DMS114 treated with DMSO at 0.1 percent for 48 hours (cell line): ENCODE measurements around the gene LMO3.

Experiments
- DNase-seq: peaks from one replicate; lab custom pipeline; 2025; ENCODE audit not compliant: unreplicated experiment; lab: John Stamatoyannopoulos, UW

The LMO3 gene

GRCh38 chr12:16606117-16606200 lies at the start of gene LMO3:
TSS of gene LMO3 (minus strand) at chr12:16606162. CDS start at chr12:16600860, 5,302 bp downstream.
- DNase-seq = no peak

- no peak for DNase-seq
Measured at GRCh38 chr12:16636435-16637055, 30.6 kb upstream of the LMO3 start.

GRCh38 chr12:16634786-16635185 lies 28.8 kb upstream of the LMO3 start:
- no peak for DNase-seq

GRCh38 chr12:16626991-16627390 lies 21.0 kb upstream of the LMO3 start:
- DNase-seq = no peak

GRCh38 chr12:16622338-16622737 lies 16.4 kb upstream of the LMO3 start:
- DNase-seq = no peak

GRCh38 chr12:16619537-16619936 lies 13.6 kb upstream of the LMO3 start:
- no peak for DNase-seq

- no peak for DNase-seq
Measured at GRCh38 chr12:16618256-16618655, 12.3 kb upstream of the LMO3 start.

- DNase-seq = no peak
Measured at GRCh38 chr12:16613199-16613598, 7.2 kb upstream of the LMO3 start.

- no peak for DNase-seq
Measured at GRCh38 chr12:16612647-16613046, 6.7 kb upstream of the LMO3 start.

GRCh38 chr12:16611146-16611545 lies 5.2 kb upstream of the LMO3 start:
- no peak for DNase-seq

- DNase-seq = no peak
Measured at GRCh38 chr12:16610743-16611142, 4.8 kb upstream of the LMO3 start.

GRCh38 chr12:16610001-16610585 lies 4.1 kb upstream of the LMO3 start:
- DNase-seq = no peak

GRCh38 chr12:16608946-16609539 lies 3.1 kb upstream of the LMO3 start:
- DNase-seq = no peak

GRCh38 chr12:16607906-16608775 lies 2.2 kb upstream of the LMO3 start:
- DNase-seq = no peak

GRCh38 chr12:16606991-16607390 lies 1.0 kb upstream of the LMO3 start:
- no peak for DNase-seq

- no peak for DNase-seq
Measured at GRCh38 chr12:16606201-16606849, 363 bp upstream of the LMO3 start.

- no peak for DNase-seq
Measured at GRCh38 chr12:16605642-16606116, 283 bp downstream of the LMO3 start.

GRCh38 chr12:16604596-16605252 lies 1.2 kb downstream of the LMO3 start:
- DNase-seq = no peak

- DNase-seq = no peak
Measured at GRCh38 chr12:16603916-16604575, 1.9 kb downstream of the LMO3 start.

GRCh38 chr12:16603260-16603915 lies 2.6 kb downstream of the LMO3 start:
- no peak for DNase-seq
